Keratinocyte (primary cell): ENCODE results near the gene NCBP2. TPM values are rescaled to one million over a fixed set of nuclear protein-coding genes. Genes with fewer than 3 reads are reported as not detected.

Experiments used
- DNase-seq: peaks from one replicate; pipeline ENCODE4 v3.0.0-alpha.2; 2011; ENCODE audit warnings: low read depth, missing footprints, low spot score
- FAIRE-seq: peaks from 2 replicates; lab custom pipeline; 2011; peaks lifted over from hg19 to GRCh38; lab: Jason Lieb, UNC
- H2AFZ ChIP-seq: 2 replicates; pipeline ENCODE4 v1.6.0; 2012; ENCODE audit warnings: low read length, control low read depth, inconsistent platforms; ENCODE audit not compliant: control insufficient read depth
- H3K27ac ChIP-seq: 2 replicates; pipeline ENCODE4 v1.5.1; 2011; ENCODE audit warnings: low read length; ENCODE audit not compliant: control insufficient read depth, insufficient read depth
- H3K27me3 ChIP-seq: 3 replicates; pipeline ENCODE4 v1.6.0; 2011; ENCODE audit warnings: low read length; ENCODE audit not compliant: control insufficient read depth, insufficient read depth; ENCODE audit errors: extremely low read depth
- H3K36me3 ChIP-seq, 2 experiments: 2 replicates in 1 of 2; 3 replicates in 1 of 2; pipeline ENCODE4 v1.5.1; 2011; ENCODE audit warnings: low read length in 2 of 2, mild to moderate bottlenecking in 1 of 2; ENCODE audit not compliant: control insufficient read depth in 2 of 2, insufficient read depth in 2 of 2; ENCODE audit errors: extremely low read depth in 1 of 2
- H3K4me1 ChIP-seq: 3 replicates; pipeline ENCODE4 v1.5.1; 2011; ENCODE audit warnings: low read length; ENCODE audit not compliant: control insufficient read depth, insufficient read depth; ENCODE audit errors: extremely low read depth
- H3K4me2 ChIP-seq: 3 replicates; pipeline ENCODE4 v1.6.0; 2011; ENCODE audit warnings: low read depth, low read length; ENCODE audit not compliant: control insufficient read depth, insufficient read depth; ENCODE audit errors: extremely low read depth
- H3K4me3 ChIP-seq, 3 experiments: fragments of 200-600 bp in 1 of 3; sonication (generic) in 1 of 3; 2 replicates in 2 of 3; 3 replicates in 1 of 3; pipeline ENCODE4 v1.5.1; 2011 to 2016; ENCODE audit warnings: low read length in 3 of 3, mild to moderate bottlenecking in 3 of 3, control low read depth in 2 of 3, inconsistent platforms in 1 of 3, low read depth in 1 of 3, mixed read lengths in 1 of 3, mixed run types in 1 of 3, moderate library complexity in 1 of 3; ENCODE audit not compliant: control insufficient read depth in 2 of 3, insufficient read depth in 2 of 3; ENCODE audit errors: extremely low read depth in 1 of 3
- H3K79me2 ChIP-seq: 2 replicates; pipeline ENCODE4 v1.6.0; 2012; ENCODE audit warnings: low read length; ENCODE audit not compliant: control insufficient read depth, insufficient read depth
- H3K9ac ChIP-seq: 3 replicates; pipeline ENCODE4 v1.6.0; 2011; ENCODE audit warnings: low read length; ENCODE audit not compliant: control insufficient read depth, insufficient read depth; ENCODE audit errors: extremely low read depth
- H3K9me1 ChIP-seq: 3 replicates; pipeline ENCODE4 v1.6.0; 2011; ENCODE audit warnings: low read length; ENCODE audit not compliant: control insufficient read depth, insufficient read depth; ENCODE audit errors: extremely low read depth
- H3K9me3 ChIP-seq: 2 replicates; pipeline ENCODE4 v1.5.1; 2012; ENCODE audit warnings: low read depth, low read length; ENCODE audit not compliant: control insufficient read depth
- H4K20me1 ChIP-seq: 3 replicates; pipeline ENCODE4 v1.6.0; 2011; ENCODE audit warnings: low read length; ENCODE audit not compliant: control insufficient read depth, insufficient read depth; ENCODE audit errors: extremely low read depth
- CTCF ChIP-seq, 3 experiments: IDR thresholded peaks in 1 of 3; conservative IDR thresholded peaks in 1 of 3; optimal IDR thresholded peaks in 1 of 3; 2 replicates in 2 of 3; 3 replicates in 1 of 3; pipeline versions ENCODE3 to v1.5.1; 2011; ENCODE audit warnings: low read length in 3 of 3, mild to moderate bottlenecking in 3 of 3, moderate library complexity in 2 of 3, control low read depth in 1 of 3, inconsistent platforms in 1 of 3; ENCODE audit not compliant: insufficient read depth in 2 of 3; ENCODE audit errors: extremely low read depth in 1 of 3
- EZH2 ChIP-seq: IDR thresholded peaks from one replicate; pipeline ENCODE4 v1.6.1; 2012; ENCODE audit warnings: inconsistent platforms, mild to moderate bottlenecking, low read length, moderate library complexity
- dilution Hi-C: fragments of 300-500 bp; cut with MboI; formaldehyde crosslinking; loops from one replicate; pipeline ENCODE4 v1.7.0; 2020; ENCODE audit warnings: low sequenced_read_pairs; ENCODE audit not compliant: extremely low pct_ligation_motif_present
- polyA plus RNA-seq, 5 experiments: library from polyadenylated mRNA; depleted of rRNA in 3 of 5; stranded (reverse) in 3 of 5; stranded (forward) in 1 of 5; unstranded in 1 of 5; fragments of >200 nt; gene quantifications; 1 replicate in 1 of 5; 2 replicates in 3 of 5; 3 replicates in 1 of 5; pipeline versions ENCODE4 v1.2.1 to v1.2.3, GENCODE V29; 2011 to 2012; ENCODE audit warnings: missing spikeins in 2 of 5, low read depth in 1 of 5, low replicate concordance in 1 of 5

Gene NCBP2
- polyA plus RNA-seq, 1 donor (not counting 4 experiments of a cell fraction or from before 2014, with no cell fraction given): 71.4 TPM

DNA sequence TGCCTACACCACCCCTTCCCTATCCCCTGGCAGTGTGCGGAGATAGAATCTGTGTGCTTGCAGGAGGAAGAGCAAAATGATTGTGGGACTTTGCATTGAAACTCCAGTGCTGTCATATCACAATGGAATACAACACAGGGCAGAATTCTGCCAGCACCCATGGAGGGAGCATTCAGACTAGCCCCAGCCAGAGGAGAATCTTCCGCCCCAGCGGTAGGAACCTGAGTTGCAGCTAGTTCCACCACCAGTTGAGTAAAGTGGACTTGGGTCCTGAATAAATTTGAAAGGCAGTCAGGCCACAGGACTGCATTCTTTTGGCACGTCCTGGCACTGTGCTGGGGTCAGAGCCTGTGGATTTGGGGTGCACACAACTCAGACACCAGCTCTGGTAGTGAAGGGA is 27.5 kb downstream of the NCBP2 start:
- Histone ChIP-seq H3K4me1 (no peaks in the 10 kb centered on the region), H3K4me2 (no peak overlapping the region), H3K79me2 (no peaks in the 10 kb centered on the region), H3K9me1 (no peaks in the 10 kb centered on the region), H4K20me1 (no peaks in the 10 kb centered on the region), H3K27ac (no peak overlapping the region), H2AFZ (no peak overlapping the region), H3K36me3 (peaks cover 8 to 11% of the 10 kb centered on the region in 2 experiments), H3K4me3 (no peak overlapping the region), H3K27me3 (no peaks in the 10 kb centered on the region), H3K9me3 (no peaks in the 10 kb centered on the region), H3K9ac (no peak overlapping the region)
- no peak for FAIRE-seq
- DNase-seq: no peak
- dilution Hi-C loops: no loop called here
- TF ChIP-seq EZH2: no peak
- no peak for TF ChIP-seq CTCF (optimal IDR thresholded peaks at IDR 0.05 in 1 of 3, IDR thresholded peaks at IDR 0.05 in 1 of 3, conservative IDR thresholded peaks at IDR 0.05 in 1 of 3; ENCODE audit: extremely low read depth in 1 of 3, insufficient read depth in 2 of 3, low read length in 3 of 3)

GRCh38 chr3:196903740-196904139 is 38.6 kb downstream of the NCBP2 start:
- H3K4me3 ChIP-seq: no peak overlapping the region
- H3K9me3 ChIP-seq: no peaks in the 10 kb centered on the region
- H4K20me1 ChIP-seq: no peaks in the 10 kb centered on the region
- dilution Hi-C loops: no loop called here
- H3K36me3 ChIP-seq: peaks cover 14 to 23% of the 10 kb centered on the region in 2 experiments
- FAIRE-seq: no peak
- no peak for DNase-seq
- no peaks in the 10 kb centered on the region for H3K27me3 ChIP-seq
- H3K9ac ChIP-seq: no peak overlapping the region
- no peaks in the 10 kb centered on the region for H3K9me1 ChIP-seq
- H3K27ac ChIP-seq: no peak overlapping the region
- H3K4me1 ChIP-seq: no peaks in the 10 kb centered on the region
- H2AFZ ChIP-seq: no peak overlapping the region
- TF ChIP-seq CTCF (optimal IDR thresholded peaks at IDR 0.05 in 1 of 3, IDR thresholded peaks at IDR 0.05 in 1 of 3, conservative IDR thresholded peaks at IDR 0.05 in 1 of 3; ENCODE audit: extremely low read depth in 1 of 3, insufficient read depth in 2 of 3, low read length in 3 of 3) (no peak), EZH2 (no peak)
- no peaks in the 10 kb centered on the region for H3K79me2 ChIP-seq
- no peak overlapping the region for H3K4me2 ChIP-seq
